HG02798 (cell line): ENCODE results near the gene RABGEF1.
A peak's percentile ranks its signal among the peaks of the same experiment; 100 is the strongest.
"Not testable (repeated sequence)": the region's sequence is repeated elsewhere in the genome, so short reads cannot be mapped to it uniquely, and the experiment has no call there.

Source experiments
- ATAC-seq: cut with Tn5 transposase; IDR thresholded peaks from one replicate; pipeline ENCODE4 v1.9.1; 2021; ENCODE audit warnings: mild to moderate bottlenecking; ENCODE audit not compliant: unreplicated experiment, poor library complexity

The RABGEF1 gene

DNA sequence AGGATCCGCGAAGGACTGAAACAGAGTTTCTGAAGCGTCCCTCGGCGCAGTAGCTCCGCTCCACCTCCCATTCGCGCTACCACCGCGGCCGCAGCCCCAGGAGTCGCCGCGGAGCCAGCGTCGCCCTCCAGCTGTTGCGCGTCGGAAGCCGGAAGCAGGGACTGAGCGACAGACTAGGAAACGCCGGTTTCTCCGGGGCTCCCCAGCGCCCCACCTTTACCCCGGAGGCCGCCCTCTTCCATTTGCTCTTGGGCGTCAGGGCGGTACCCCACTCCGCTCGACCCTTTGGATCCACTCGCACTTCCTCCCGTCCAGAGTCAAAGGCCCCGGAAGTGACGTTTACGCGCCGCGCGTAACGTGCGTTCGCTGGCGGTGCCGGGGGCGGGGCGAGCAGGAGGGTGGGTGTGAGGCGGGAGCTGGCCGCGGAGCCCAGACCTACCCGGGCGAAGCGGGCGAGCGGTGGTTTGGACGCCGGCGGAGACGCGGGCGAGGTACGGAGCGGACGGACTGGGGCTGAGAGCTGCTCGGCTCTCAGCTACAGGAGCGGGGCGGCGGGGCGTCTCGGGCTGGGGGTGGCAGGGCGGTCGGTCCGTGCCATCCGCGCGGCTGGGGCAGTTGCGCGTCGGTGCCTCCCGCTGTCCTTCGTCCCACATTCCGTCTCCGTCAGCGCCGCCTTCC is at the start of gene RABGEF1:
RABGEF1 (plus strand) TSS at position 432 of the 678 bp plus-strand sequence. CDS start 31,167 bp downstream, outside the sequence.
- ATAC-seq, result peak; percentile 90

GRCh38 chr7:66693331-66693730 is 47.2 kb upstream of the RABGEF1 start:
- ATAC-seq, result no peak

- ATAC-seq, result no peak
Measured at GRCh38 chr7:66694286-66694685, 46.2 kb upstream of the RABGEF1 start.

- ATAC-seq, result not testable (repeated sequence)
Measured at GRCh38 chr7:66695417-66695816, 45.1 kb upstream of the RABGEF1 start.

DNA sequence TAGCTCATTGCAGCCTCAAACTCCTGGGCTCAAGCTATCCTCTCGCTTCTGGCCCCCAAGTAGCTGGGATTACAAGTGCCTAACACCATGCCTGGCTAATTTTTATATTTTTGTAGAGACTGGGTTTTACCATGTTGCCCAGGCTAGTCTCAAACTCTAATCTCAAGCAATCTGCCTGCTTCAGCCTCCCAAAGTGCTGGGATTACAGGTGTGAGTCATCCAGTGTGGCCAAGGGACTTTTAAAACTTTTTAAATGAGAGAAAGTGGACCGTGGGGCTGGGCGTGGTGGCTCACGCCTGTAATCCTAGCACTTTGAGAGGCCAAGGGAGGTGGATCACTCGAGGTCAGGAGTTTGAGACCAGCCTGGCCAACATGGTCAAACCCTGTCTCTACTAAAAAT is 44.4 kb upstream of the RABGEF1 start:
- ATAC-seq, result not testable (repeated sequence)

- ATAC-seq, result no peak
Measured at GRCh38 chr7:66696774-66697191, 43.8 kb upstream of the RABGEF1 start.

DNA sequence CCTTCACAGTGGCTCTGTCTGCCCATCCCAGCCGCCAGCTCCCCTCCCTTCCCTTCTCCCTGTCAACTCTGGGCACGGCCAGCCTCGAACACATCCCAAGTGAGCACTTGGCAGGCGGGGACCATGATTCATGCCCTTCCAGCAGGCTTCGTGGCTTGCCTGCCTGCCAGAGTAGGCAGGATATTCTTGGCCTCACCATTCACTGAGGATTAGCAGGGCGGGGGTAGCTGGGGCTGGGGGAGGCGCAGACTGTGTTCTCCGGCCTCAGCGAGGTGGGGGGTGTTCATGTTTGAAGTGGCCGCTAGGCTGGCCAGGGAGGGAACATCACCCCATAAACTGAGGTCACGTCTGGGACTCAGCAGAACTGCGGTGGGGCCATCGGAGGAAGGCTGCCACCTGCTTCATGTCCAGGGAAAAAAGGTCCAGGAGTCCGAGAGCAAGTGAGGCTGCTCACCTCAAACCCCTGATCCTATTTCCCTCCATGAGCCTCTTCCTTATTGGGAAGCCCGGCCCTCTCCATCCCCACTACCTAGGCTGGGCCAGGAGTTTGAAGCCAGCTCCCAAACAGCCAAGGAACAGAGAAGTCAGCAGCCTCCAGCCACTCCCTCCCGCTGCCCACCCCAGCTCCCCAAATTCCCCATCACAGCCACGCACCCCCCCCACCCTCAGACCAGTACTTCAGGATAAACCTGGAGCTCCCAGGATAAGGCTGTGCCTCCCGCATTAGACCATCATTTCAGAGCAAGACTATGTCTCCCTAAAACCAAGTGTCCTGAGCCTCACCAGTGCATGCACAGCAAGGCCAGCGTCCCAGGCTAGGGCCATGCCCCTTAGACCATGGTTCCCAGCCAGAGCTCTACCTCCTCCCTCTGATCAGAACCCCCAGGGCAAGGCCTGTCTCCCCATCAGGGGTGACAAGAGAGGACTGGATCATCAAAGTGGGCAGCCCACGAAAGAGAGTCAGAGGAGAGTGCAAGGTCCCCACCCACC is 42.8 kb upstream of the RABGEF1 start:
- no peak for ATAC-seq

GRCh38 chr7:66698652-66699205 is 41.8 kb upstream of the RABGEF1 start:
- no peak for ATAC-seq

GRCh38 chr7:66699998-66700397 is 40.5 kb upstream of the RABGEF1 start:
- no peak for ATAC-seq

DNA sequence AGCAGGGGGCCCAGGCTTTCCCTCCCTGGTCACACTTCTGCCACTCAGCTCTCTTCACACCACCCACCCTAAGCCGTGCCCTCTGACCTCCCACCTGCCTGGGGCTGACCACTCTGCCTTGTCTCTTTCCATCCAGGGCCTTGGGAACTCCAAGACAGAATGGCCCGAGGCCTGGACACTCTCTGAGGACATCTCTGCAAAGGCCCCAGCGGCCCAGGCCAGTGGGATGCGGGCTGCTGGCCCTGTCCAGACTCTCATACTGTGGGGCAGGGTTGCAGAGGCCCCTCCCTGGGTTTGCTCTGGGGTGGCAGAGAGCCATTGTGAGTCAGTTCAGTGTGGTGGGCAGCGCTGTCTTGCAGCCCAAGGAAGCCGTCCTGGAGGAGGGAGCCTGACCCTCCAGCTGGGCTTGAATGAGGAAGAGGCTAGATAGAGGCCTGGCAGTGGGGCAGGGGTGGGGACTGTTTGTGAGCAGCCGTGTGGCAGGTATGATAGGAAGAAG is 39.9 kb upstream of the RABGEF1 start:
- no peak for ATAC-seq

DNA sequence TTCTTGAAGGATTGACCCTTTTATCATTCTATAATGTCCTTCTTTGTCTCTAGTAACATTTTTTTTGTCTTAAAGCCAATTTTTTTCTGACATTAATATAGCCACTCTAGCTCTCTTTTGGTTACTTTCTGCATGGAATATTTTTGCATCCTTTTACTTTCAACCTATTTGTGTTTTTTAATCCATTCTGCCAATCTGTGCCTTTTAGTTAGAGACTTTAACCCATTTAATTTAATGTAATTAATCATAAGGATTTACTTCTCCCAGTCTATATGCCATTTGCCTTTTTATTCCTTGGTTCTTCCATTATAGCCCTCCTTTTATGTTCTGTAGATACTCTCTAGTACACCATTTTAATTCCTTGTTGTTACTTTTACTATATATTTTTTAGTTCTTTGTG is 32.7 kb upstream of the RABGEF1 start:
- no peak for ATAC-seq

DNA sequence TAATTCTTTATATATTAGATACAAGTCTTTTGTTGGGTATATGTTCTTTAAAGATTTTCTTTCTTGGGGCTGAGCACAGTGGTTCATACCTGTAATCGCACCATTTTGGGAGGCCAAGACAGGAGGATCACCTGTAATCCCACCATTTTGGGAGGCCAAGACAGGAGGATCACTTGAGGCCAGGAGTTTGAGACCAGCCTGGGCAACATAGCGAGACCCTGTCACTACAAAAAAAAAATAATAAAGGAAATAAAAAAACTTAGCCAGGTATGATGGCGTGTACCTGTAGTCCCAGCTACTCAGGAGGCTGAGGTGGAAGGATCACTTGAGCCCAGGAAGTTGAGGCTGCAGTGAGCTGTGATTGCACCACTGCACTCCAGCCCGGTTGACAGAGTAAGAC is 29.8 kb upstream of the RABGEF1 start:
- ATAC-seq, result not testable (repeated sequence)

GRCh38 chr7:66713687-66714086 is 26.8 kb upstream of the RABGEF1 start:
- ATAC-seq, result no peak

GRCh38 chr7:66716634-66717033 is 23.9 kb upstream of the RABGEF1 start:
- not testable (repeated sequence) for ATAC-seq

- no peak for ATAC-seq
Measured at GRCh38 chr7:66720561-66720960, 20.0 kb upstream of the RABGEF1 start.

- no peak for ATAC-seq
Measured at GRCh38 chr7:66725843-66726242, 14.7 kb upstream of the RABGEF1 start.

- ATAC-seq, result no peak
Measured at GRCh38 chr7:66727058-66727457, 13.5 kb upstream of the RABGEF1 start.

DNA sequence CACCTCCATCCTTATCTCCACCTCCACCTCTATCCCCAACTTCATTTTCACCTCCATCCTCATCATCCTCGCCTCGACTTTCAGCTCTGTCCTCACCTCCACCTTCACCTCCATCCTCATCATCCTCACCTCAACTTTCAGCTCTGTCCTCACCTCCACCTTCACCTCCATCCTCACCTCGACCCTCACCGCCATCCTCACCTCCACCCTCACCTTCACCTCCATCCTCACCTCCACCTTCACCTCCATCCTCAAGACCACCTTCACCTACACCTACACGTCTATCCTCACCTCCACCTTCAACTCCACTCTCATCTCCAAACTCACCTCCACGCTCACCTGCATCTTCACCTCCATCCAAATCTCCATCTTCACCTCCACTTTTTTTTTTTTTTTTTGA is 12.0 kb upstream of the RABGEF1 start:
- no peak for ATAC-seq

DNA sequence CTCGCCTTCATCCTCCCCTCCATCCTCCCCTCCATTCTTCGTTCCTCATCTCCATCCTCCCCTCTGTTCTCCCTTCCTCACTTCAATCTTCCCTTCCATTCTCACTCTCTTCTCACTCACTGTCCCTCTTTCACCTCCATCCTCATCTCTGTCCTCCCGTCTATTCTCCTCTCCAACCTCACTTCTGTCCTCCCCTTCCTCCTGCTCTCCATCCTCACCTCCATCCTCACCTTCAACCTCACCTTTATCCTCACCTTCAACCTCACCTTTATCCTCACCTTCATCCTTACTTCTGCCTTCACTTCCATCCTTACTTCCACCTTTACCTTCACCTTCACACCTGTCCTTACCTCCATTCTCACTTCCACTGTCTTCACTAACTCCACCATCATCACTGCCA is 11.3 kb upstream of the RABGEF1 start:
- no peak for ATAC-seq

GRCh38 chr7:66731986-66732385 is 8.5 kb upstream of the RABGEF1 start:
- ATAC-seq, result no peak

GRCh38 chr7:66732439-66732838 is 8.1 kb upstream of the RABGEF1 start:
- peak; percentile 66 for ATAC-seq
